PC-9 (cell line): Measurements from ENCODE around the gene MYH14. TPM values are rescaled to one million over a fixed set of nuclear protein-coding genes. Genes with fewer than 3 reads are reported as not detected.

Experiments
- BruUV-seq: library from RNA; stranded (reverse); fragments of 400-500 nt; replicated peaks from 2 replicates; lab custom pipeline; 2021; lab: Mats Ljungman, UMichigan
- CTCF ChIA-PET: fragments of 300-600 bp; sonication (Branson Sonifier 250); formaldehyde crosslinking; loops from one replicate; lab custom pipeline; 2022; ENCODE audit warnings: antibody characterized with exemption; lab: Charles Lee
- POLR2A ChIA-PET: fragments of 300-600 bp; sonication (Branson Sonifier 250); formaldehyde crosslinking; loops from one replicate; lab custom pipeline; 2022; ENCODE audit warnings: antibody characterized with exemption; ENCODE audit not compliant: unreplicated experiment; lab: Charles Lee
- DNase-seq, 2 experiments: peaks; one replicate each; pipeline versions ENCODE4 v3.0.0 to v3.0.0-alpha.2; 2015 to 2022; ENCODE audit warnings: mixed read lengths in 1 of 2
- H2AFZ ChIP-seq: fragments of 200-600 bp; sonication (generic); 2 replicates; pipeline ENCODE4 v1.8.1; 2017; ENCODE audit warnings: antibody characterized with exemption
- H3F3A ChIP-seq: fragments of 200-600 bp; sonication (generic); 2 replicates; pipeline ENCODE4 v1.8.1; 2017; ENCODE audit warnings: antibody characterized with exemption, mild to moderate bottlenecking, low read depth; ENCODE audit not compliant: insufficient read depth
- H3K27ac ChIP-seq: fragments of 200-600 bp; sonication (generic); 2 replicates; pipeline ENCODE4 v1.6.1; 2016; ENCODE audit warnings: mixed run types
- H3K27me3 ChIP-seq: fragments of 200-600 bp; sonication (generic); 2 replicates; pipeline ENCODE4 v1.6.1; 2016; ENCODE audit warnings: low read depth, mixed run types; ENCODE audit not compliant: insufficient read depth
- H3K36me3 ChIP-seq: fragments of 200-600 bp; sonication (generic); 2 replicates; pipeline ENCODE4 v1.6.1; 2016; ENCODE audit warnings: low read depth, mixed run types
- H3K4me1 ChIP-seq: fragments of 200-600 bp; sonication (generic); replicated peaks from 2 replicates; pipeline ENCODE4 v1.6.1; 2016; ENCODE audit warnings: mixed run types; ENCODE audit not compliant: insufficient read depth
- H3K4me2 ChIP-seq: fragments of 200-600 bp; sonication (generic); 2 replicates; pipeline ENCODE4 v1.6.1; 2017; ENCODE audit warnings: mixed run types
- H3K4me3 ChIP-seq: fragments of 200-600 bp; sonication (generic); 2 replicates; pipeline ENCODE4 v1.6.1; 2016; ENCODE audit warnings: mixed run types
- H3K79me2 ChIP-seq: fragments of 200-600 bp; sonication (generic); 2 replicates; pipeline ENCODE4 v1.6.1; 2017; ENCODE audit warnings: low read depth, mixed run types
- H3K9me2 ChIP-seq: fragments of 200-600 bp; sonication (generic); 2 replicates; pipeline ENCODE4 v1.8.1; 2017; ENCODE audit warnings: mild to moderate bottlenecking; ENCODE audit not compliant: insufficient read depth
- H3K9me3 ChIP-seq: fragments of 200-600 bp; sonication (generic); 2 replicates; pipeline ENCODE4 v1.8.1; 2016; ENCODE audit warnings: low read depth; ENCODE audit not compliant: insufficient read depth
- H4K20me1 ChIP-seq: fragments of 200-600 bp; sonication (generic); 2 replicates; pipeline ENCODE4 v1.8.1; 2017; ENCODE audit not compliant: insufficient read depth
- EZH2 ChIP-seq: fragments of 200-600 bp; sonication (generic); IDR thresholded peaks from 2 replicates; pipeline ENCODE4 v1.8.0; 2017; ENCODE audit warnings: antibody characterized with exemption, low read depth
- intact Hi-C: fragments of 100-400 bp; cut with micrococcal nuclease; formaldehyde crosslinking; loops from one replicate; pipeline ENCODE4 v1.10.0; 2022; ENCODE audit not compliant: unreplicated experiment
- total RNA-seq: library from RNA; stranded (reverse); gene quantifications from 2 replicates; pipeline ENCODE4 v1.2.3, GENCODE V29; 2021
- TF ChIP-seq, protein P1 (sequence below): fragments of 200-600 bp; sonication (generic); conservative IDR thresholded peaks from 2 replicates; pipeline ENCODE4 v1.6.1; 2017; ENCODE audit warnings: mixed run types, antibody characterized with exemption, mild to moderate bottlenecking, moderate library complexity

The MYH14 gene
- total RNA-seq, 1 experiment from 2014 or later = 115 TPM

- Histone ChIP-seq H3F3A (peaks cover 17% of the 10 kb centered on the region; the same call in 1 of the 2 replicates), H3K4me1 (peaks cover 20% of the 10 kb centered on the region), H3K36me3 (no peaks in the 10 kb centered on the region), H3K27me3 (no peaks in the 10 kb centered on the region), H3K9me2 (no peaks in the 10 kb centered on the region), H3K27ac (no peak overlapping the region), H2AFZ (no peak overlapping the region), H3K79me2 (no peaks in the 10 kb centered on the region), H3K9me3 (no peaks in the 10 kb centered on the region), H3K4me3 (no peak overlapping the region), H3K4me2 (no peak overlapping the region), H4K20me1 (no peaks in the 10 kb centered on the region)
- TF ChIP-seq, protein P1, sequence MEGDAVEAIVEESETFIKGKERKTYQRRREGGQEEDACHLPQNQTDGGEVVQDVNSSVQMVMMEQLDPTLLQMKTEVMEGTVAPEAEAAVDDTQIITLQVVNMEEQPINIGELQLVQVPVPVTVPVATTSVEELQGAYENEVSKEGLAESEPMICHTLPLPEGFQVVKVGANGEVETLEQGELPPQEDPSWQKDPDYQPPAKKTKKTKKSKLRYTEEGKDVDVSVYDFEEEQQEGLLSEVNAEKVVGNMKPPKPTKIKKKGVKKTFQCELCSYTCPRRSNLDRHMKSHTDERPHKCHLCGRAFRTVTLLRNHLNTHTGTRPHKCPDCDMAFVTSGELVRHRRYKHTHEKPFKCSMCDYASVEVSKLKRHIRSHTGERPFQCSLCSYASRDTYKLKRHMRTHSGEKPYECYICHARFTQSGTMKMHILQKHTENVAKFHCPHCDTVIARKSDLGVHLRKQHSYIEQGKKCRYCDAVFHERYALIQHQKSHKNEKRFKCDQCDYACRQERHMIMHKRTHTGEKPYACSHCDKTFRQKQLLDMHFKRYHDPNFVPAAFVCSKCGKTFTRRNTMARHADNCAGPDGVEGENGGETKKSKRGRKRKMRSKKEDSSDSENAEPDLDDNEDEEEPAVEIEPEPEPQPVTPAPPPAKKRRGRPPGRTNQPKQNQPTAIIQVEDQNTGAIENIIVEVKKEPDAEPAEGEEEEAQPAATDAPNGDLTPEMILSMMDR = no peak
- TF ChIP-seq EZH2 = no peak
- intact Hi-C loops = no loop called here
- POLR2A ChIA-PET = no interaction called here
- DNase-seq = no peak
- BruUV-seq = no TSS peak
- CTCF ChIA-PET = no interaction called here
Measured at GRCh38 chr19:50192463-50193211, 10.8 kb upstream of the MYH14 start.

DNA sequence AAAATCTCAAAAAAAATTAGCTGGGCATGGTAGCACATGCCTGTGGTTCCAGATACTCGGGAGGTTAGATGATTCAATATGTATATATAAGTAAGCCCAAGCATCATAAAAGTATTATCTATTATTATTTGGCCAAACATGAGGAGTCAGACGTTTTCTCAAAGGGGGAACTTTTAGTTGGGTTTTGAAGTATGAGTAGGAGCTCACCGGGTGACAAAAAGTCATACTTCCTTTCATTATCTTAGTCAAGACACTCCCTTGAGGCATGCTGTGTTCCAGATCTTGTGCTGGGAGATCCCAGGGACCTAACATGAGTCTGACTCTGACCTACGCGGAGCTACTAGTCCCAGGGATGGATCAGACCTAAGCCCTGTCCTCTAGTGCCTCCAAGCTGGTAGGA lies 8.2 kb upstream of the MYH14 start:
- H3K36me3 ChIP-seq = no peaks in the 10 kb centered on the region
- BruUV-seq = no TSS peak
- DNase-seq = no peak
- no peak overlapping the region for H3K4me3 ChIP-seq
- no peaks in the 10 kb centered on the region for H3K9me2 ChIP-seq
- H3K4me1 ChIP-seq = peaks cover 24% of the 10 kb centered on the region
- peaks cover 21% of the 10 kb centered on the region; the same call in 1 of the 2 replicates for H3F3A ChIP-seq
- no peak overlapping the region for H2AFZ ChIP-seq
- H3K79me2 ChIP-seq = no peaks in the 10 kb centered on the region
- CTCF ChIA-PET = no interaction called here
- H3K27me3 ChIP-seq = no peaks in the 10 kb centered on the region
- H3K4me2 ChIP-seq = no peak overlapping the region
- no peaks in the 10 kb centered on the region for H3K9me3 ChIP-seq
- H4K20me1 ChIP-seq = no peaks in the 10 kb centered on the region
- no peak overlapping the region for H3K27ac ChIP-seq
- POLR2A ChIA-PET = interaction anchor here (0.6 kb wide), 1 partner anchor 16 kb away, joined by 3 read pairs; no protein-coding TSS in a partner anchor
- intact Hi-C loops = no loop called here
- no peak for TF ChIP-seq EZH2
- TF ChIP-seq, protein P1 = no peak

DNA sequence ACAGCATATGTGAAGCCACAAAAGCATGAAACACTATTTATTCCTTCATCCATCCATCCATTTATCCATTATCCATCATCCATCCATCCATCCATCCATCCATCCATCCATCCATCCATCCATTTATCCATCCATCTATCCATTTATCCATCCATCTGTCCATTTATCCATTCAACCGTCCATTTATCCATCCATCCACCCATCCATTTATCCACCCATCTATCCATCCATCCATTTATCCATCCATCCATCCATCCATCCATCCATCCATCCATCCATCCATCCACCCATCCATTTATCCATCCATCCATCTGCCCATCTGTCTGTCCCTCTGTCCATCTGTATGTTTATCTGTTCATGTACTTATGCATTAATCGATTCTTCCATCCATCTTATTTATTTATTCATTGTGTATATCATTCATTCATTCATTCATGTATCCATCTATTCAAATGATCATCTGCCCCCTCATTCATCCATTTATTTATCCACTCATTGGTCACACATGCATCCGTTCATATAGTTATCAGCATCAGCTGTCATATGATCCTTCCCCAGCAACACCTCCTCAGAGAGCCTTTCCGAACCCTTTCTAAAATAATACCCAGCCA lies 7.0 kb upstream of the MYH14 start:
- no peak overlapping the region for H3K4me2 ChIP-seq
- H3K9me3 ChIP-seq = no peaks in the 10 kb centered on the region
- TF ChIP-seq EZH2 = no peak
- TF ChIP-seq, protein P1 = no peak
- H3K9me2 ChIP-seq = no peaks in the 10 kb centered on the region
- H3K27me3 ChIP-seq = no peaks in the 10 kb centered on the region
- DNase-seq = no peak
- H3K36me3 ChIP-seq = no peaks in the 10 kb centered on the region
- H2AFZ ChIP-seq = no peak overlapping the region
- no peak overlapping the region for H3K4me3 ChIP-seq
- H3K4me1 ChIP-seq = peaks cover 12% of the 10 kb centered on the region
- POLR2A ChIA-PET = no interaction called here
- no peaks in the 10 kb centered on the region for H4K20me1 ChIP-seq
- no TSS peak for BruUV-seq
- no peaks in the 10 kb centered on the region for H3K79me2 ChIP-seq
- H3F3A ChIP-seq = peaks cover 11% of the 10 kb centered on the region; the same call in 1 of the 2 replicates
- intact Hi-C loops = no loop called here
- CTCF ChIA-PET = no interaction called here
- H3K27ac ChIP-seq = no peak overlapping the region
